HG02759 (cell line): ENCODE measurements around the gene ERGIC2.
"Not testable (repeated sequence)": the region's sequence is repeated elsewhere in the genome, so short reads cannot be mapped to it uniquely, and the experiment has no call there.

Source experiments
- ATAC-seq: cut with Tn5 transposase; IDR thresholded peaks from one replicate; pipeline ENCODE4 v1.9.1; 2021; ENCODE audit warnings: mild to moderate bottlenecking, moderate library complexity; ENCODE audit not compliant: unreplicated experiment

ERGIC2 gene, protein sequence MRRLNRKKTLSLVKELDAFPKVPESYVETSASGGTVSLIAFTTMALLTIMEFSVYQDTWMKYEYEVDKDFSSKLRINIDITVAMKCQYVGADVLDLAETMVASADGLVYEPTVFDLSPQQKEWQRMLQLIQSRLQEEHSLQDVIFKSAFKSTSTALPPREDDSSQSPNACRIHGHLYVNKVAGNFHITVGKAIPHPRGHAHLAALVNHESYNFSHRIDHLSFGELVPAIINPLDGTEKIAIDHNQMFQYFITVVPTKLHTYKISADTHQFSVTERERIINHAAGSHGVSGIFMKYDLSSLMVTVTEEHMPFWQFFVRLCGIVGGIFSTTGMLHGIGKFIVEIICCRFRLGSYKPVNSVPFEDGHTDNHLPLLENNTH

DNA sequence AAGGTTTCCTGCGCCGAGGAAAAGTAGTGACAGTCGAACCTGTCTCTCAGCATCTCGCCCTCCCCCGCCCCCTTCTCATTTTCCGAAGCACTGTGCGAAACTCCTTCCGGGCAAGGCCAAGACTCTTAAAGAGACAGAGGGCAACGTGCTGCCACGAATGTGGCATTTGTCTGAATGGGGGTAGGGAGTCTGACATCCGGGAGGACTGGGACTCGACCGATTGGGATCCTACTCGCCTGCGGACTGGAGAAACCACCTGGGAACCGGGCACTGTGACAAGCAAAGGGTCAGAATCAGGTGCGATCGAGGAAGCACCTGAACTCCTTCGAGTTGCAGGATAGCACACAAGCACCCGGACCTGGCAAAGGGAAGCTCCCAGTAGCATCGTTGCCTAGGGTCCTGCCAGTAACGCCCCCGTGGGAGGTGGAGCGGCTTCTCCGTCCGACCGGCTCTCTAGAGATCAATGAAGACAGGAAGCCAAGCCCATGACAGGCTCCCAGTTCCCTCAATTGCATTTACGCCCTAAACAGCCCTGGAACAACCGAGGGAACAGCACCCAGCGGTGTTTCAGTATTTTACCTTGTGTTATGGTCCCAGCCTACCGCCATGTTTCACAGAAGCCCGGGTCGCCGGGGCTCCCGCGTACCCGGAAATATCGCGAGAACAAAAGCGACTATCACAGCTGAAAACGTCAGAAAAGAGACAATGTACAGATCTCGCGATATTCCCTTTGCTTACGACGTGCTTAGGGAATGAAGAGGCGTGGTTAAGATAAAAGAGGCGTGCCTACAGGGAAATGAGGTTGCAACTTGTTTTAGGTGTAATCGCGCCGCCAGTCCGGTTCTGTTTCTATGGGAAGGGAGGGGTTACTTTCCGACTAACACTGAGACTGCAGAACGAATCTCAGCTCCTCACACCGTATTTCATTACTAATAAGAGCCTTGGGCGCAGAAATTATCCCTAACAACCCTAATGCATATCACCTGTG lies at the start of gene ERGIC2:
Gene ERGIC2 (minus strand): TSS at position 637 of the 988 bp plus-strand sequence. CDS start 9,539 bp downstream, outside the sequence.
- peak; percentile 96 for ATAC-seq

DNA sequence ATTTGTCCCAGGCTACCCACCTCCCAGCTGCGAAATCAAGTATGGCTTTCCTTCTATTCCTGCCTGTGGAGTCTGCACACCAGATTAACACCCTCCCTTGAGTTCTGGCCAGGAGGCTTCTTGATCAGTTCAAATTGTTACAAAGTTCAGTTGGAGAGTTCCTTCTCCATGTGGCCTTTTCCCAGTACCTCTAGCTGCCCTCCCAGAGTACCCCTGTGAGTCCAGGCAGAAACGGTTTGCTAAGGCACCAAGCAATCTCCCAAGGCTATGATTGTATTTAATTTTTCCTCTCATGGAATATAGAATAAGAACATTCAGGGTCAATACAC lies 49.7 kb upstream of the ERGIC2 start:
- ATAC-seq, result no peak

DNA sequence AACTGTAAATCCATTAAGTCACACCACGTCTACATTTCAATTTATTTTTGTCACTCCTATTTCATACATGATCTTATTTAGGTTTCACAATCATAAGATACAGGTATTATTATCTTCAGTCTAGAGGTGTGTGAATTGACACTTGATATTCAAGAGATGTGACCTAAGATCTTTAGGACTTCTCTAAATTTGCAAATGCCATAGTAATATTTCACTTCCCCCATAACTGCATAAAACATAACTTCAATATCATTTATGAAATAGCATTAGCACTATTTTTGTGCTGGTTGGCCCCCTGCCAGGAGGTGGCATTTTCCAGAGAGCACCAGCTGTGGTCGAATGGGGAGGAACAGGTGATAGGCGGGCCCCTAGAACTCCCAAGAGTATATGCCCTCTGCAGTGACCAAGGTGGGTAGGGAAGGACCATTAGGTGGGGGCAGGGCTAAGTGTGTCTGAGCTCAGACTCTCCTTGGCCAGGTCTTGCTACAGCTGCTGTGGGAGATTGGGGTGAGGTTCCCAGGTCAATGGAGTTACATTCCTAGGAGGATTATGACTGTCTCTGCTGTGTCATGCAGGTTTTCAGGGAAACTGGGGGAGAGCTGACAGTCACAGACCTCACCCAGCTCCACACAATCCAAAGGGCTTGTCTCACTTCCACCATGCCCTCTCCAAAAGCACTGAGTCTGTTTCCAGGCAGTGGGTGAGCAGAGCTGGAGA lies 49.2 kb upstream of the ERGIC2 start:
- ATAC-seq, result no peak

DNA sequence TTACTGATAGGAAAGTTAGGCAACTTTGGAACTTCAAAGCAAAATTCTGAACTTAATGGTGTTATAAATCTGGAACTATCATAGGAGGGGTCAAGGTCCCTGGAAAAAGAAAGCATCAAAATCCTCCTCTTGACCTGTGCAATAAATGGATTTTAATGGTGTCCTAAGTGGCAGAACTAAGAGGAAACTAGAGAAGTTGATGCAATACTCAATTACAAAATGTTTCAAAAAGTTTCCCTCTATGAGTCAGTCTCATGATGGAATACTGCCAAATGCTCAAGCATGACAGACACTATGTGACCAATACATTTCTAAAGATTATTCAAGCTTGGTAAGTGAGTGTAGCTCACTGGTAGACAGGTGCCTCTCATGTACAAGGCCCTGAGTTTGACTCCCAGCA lies 47.7 kb upstream of the ERGIC2 start:
- ATAC-seq, result peak; percentile 63

DNA sequence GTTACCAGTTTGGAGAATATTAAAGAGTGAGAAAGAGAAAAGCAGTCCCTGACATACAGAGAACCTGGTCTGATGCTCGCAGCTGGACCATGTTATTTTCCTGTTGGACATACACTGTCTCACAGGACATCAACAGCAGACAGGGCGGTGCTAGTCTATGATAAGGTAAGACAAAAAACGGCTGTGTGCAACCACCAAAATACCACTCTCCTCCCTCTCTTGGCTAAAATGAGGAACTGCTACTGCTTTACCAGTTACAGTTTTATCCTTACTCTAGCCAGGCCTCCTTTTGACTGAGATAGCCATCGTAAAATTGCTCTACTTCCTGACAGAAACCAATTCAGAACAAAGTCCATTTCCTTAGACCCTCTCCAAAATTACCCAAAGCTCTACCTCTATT lies 47.0 kb upstream of the ERGIC2 start:
- peak; percentile 97 for ATAC-seq

DNA sequence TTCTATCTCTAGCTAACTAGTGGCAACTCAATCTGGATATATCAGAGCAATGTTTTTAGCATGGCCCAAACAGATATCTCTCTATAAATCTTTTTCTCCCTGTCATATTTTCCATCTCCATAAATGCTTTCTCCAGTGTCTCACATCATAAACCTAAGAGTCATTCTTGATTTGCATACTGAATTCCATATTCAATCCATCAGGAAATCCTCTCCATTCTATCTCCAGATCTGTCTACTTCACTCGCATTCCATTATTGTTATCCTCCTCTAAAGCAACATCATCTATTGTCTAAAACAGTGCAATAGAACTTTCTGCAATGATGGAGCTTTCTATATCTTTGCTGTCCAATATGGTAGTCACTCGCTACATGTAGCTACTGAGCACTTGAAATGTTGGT lies 45.5 kb upstream of the ERGIC2 start:
- no peak for ATAC-seq

DNA sequence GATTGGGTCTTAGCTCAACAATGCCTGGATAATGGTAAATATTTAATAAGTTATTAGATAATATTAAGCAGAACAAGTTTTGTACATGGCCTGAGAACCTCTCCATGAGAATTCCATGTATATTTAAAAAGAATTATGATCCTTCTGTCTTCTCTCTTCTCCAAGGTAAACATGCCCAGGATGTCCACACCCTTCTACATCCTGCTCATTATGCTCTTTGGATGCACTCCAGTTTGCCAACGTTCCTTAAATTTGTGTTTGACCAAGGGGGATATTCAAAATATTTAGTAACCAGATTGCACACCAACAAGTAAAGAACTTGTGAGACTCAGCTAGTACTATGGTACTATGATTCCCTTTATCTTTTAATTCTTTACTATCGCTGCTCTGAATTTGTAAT lies 44.8 kb upstream of the ERGIC2 start:
- ATAC-seq, result no peak

DNA sequence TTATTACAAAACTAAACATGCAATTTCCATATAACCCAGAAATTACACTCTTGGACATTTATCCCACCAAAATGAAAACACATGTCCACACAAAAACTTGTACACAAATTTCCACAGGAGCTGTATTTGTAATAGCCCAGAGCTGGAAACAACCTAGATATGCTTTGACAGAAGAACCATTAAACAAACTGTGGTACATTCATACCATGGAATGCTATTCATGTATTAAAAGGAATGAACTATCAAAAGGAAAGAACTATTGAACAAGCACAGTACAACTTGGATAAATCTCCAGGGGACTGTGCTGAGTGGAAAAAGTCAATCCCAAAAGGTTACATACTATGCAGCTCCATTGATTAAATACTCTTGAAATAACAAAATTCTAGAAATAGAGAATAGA lies 35.8 kb upstream of the ERGIC2 start:
- no peak for ATAC-seq

DNA sequence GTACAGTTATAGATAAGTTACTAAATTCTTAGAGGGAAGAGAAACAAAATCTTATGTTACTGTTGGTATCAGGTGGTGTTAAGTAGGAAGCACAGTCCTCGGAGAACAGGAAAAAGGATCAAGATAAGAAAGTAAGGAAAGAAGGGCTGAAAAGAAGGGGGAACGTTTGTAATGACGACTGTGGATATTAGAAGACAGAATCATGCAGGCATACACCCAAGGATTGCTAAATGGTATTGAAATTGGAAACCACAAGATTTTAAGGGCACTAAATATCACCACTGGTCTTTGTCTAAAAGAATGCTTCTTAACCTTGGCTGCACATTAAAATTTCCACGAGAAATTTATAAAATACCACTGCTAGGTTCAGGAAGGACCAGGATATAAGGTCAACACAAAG lies 34.1 kb upstream of the ERGIC2 start:
- ATAC-seq, result no peak

DNA sequence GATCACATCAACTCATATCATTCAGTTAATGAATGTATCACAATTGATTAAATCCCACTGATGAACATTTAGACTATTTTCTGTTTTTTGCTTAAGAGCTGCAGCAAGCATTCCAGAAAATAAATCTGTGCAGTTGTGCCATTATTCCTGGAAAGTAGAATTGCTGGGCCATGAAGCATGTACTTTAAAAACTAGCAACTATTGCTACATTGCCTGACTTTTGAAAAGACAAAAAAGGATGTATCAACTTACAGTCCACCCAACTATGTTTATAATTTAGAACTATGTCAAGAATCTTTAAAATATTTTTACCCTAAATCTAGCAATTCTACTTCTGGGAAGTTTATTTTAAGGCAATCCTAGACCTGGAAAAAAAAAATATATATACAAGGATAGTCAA lies 33.4 kb upstream of the ERGIC2 start:
- no peak for ATAC-seq

DNA sequence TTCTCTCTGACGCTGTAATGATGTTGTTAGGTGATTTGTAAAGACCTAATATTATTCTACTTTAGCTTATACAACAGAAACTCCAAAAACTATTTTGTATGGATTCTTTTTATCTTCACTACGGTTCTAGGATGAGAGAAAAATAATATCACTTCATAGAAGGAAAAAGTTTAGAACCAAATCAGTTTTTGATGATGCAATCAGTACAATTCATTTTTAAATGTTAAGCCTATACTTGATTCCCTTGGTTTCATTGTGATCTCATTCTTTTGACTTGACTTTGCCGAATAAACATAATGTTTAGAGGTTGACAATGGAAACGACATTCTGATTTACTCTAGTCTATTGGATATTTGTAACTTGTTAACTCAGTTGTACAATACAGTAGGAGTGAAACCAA lies 24.6 kb upstream of the ERGIC2 start:
- no peak for ATAC-seq

DNA sequence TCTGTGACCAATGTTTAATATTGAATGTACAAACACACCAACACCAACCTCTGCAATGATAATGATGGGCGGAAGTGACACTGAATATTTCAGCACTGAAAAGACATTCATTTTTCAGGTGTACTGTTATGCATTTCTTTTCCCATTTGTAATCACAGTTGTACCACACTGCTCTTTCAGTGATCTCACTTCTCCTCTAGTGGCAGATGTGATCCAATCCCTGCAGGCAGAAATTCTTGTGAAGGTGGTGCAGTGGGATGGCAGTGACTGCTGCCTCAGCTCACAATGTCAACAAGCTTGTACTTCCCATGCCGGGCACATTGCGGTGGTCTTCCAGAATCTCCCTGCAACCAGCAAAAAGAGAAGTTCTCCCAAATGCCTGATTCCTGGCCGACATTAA lies 23.0 kb upstream of the ERGIC2 start:
- no peak for ATAC-seq

DNA sequence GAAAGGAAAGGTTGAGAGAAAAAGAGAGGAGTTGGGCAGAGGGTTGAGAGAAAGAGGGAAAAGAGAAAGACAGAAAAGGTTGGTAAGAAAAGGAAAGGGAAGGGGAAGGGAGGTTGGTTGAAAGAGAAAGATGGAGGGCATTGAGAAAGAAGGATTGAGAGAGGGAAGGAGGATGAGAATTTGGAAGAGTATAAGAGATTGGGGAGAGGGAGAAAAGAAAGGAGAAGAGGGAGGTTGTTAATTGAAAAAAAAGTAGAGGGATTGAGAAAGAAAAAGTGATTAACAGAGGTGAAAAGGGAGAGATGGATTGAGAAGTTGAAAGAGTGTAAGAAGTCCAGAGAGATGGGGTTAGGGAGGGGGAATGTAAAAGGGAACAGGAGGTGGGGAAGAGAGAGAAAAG lies 21.5 kb upstream of the ERGIC2 start:
- no peak for ATAC-seq

DNA sequence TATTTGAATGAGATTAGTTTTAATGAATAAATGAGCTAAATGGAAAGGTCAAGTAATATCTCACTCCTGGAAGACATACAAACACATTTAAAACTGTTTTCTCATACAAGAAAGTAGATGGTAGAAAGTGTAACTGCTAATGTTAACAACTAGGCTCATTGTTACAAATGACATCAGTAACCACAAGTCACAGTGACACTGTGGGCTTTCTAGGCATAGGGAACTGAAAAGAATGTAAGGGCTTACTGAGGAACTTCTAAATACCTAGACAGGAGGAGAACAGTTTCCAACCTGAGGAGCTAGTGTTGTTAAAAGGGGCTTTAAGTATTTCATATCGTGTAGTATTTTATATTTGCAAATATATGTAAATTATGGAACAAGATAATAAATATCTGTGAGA lies 17.5 kb upstream of the ERGIC2 start:
- no peak for ATAC-seq

DNA sequence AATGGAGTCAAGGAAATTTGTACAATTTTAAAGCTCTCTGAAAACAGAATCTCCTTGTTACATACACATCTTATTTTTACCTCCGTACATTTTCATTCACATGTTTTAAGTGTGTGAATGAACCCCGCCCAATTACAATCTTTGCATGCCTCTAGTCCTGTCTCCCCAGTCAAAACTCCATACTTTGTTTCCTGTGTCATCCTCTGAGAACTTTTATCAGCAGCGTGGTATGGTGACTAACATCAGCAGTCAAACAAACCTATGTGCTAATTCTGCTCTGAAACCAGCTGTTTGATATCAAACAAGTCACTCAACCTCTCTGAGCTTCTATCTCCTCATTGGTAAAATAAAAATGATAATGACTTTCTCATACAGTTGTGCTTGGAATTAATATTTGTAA lies 15.8 kb upstream of the ERGIC2 start:
- ATAC-seq, result no peak

DNA sequence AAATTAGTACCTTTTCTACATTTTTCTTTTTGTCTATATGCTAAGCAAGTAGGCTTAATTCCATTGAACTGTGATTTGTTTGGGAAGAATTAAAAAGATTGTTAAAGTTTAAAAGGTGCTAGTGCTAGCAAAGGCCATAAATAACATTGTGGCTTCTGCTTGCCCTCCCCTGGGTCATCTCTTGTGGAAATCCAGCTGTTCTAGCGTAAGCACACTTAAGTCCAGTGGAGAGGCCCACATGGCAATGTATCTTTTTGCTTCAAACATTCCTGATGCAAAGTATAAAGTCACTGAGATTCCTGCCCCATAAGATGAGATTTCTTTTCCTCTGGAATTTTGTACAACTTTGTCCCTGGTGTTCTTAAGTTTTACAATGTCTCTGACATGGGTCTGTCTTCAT lies 14.4 kb upstream of the ERGIC2 start:
- no peak for ATAC-seq

DNA sequence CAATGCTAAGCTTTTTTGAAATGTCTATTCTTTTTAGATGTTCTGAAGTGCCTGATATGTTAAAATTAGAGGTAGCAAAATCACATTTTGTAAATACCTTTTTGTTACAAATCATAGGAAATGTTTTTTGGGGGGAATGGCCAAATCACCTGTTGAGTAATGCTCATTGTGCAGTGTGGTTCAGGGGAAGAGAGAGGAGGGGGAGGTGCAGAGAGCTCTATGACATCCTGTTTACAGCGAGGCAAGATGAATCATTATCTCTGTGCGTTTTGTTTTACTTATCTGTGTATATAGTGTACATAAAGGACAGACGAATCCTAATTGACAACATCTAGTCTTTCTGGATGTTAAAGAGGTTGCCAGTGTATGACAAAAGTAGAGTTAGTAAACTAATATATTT lies 9.4 kb upstream of the ERGIC2 start:
- not testable (repeated sequence) for ATAC-seq

DNA sequence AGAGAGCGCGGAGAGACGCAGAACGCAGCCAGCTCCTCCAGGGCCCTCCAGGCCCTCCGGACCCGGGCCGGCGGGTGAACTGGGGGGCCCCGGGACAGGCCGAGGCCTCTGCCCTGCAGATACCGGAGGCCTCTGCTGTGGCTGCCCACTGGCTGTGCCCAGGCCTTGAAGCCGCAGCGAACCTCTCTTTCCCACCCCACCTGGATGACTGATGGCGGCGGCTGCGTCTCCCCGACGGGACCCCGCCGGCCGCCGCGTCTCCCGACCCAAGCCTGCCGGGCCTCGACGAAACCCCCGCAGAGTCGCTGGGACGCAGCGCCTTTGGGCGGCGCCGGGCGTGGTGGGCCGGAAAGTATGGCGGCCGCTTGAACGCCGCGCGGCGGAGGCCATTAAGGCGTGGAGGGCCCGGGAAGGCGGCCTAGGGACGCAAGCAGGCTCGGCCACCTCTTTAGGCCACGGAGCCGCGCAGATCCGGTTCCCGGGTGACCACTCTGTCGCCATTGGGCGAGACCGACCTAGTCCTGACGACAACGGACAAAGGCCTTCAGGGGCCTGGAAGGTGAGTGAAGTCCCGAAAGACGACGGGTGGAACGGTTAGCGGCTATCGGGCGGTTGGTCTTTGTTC lies 8.4 kb upstream of the ERGIC2 start:
- ATAC-seq, result no peak

DNA sequence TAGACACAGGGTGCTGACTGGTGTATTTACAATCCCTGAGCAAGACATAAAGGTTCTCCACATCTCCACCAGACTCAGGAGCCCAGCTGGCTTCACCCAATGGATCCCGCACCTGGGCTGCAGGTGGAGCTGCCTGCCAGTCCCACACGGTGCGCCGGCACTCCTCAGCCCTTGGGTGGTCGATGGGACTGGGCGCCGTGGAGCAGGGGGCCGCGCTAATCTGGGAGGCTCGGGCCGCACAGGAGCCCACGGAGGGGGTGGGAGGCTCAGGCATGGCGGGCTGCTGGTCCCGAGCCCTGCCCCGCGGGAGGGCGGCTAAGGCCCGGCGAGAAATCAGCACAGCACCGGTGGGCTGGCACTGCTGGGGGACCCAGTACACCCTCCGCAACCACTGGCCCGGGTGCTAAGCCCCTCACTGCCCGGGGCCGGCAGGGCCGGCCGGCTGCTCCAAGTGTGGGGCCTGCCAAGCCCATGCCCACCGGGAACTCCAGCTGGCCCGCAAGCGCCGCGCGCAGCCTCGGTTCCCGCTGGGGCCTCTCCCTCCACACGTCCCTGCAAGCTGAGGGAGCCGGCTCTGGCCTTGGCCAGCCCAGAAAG lies 5.2 kb upstream of the ERGIC2 start:
- not testable (repeated sequence) for ATAC-seq

DNA sequence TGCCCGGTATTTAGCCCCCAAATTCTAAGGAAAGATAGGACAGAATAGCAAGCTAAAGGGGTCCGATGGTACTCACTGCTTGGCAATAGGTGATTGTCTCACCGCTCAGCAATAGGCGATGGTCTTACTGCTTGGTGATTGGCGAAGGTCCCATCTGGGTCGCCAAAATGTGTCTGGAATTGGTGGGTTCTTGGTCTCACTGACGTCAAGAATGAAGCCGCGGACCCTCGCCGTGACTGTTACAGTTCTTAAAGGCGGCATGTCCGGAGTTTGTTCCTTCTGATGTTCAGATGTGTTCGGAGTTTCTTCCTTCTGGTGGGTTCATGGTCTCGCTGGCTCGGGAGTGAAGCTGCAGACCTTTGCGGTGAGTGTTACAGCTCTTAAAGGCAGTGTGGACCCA lies 4.2 kb upstream of the ERGIC2 start:
- not testable (repeated sequence) for ATAC-seq

DNA sequence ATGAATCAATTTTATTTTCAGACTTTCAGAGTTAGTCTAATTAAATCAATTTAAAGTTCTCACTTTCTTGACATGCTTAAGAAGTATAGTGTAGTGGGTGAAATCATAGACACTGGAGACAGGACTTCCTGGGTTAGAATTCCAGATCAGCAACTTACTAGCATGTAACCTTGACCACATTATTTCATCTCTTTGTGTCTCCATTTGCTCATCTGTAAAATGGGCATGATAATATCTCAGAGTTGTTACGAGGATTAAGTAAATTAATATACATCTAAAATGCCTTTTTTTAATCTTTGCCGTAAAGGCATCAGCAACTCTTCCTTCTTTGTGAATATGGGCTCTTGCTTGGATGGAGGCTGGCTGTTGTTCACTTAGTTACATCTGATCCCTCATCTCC lies 1.3 kb upstream of the ERGIC2 start:
- no peak for ATAC-seq
